Measurements from ENCODE around the gene DCUN1D3. TPM values are rescaled to one million over a fixed set of nuclear protein-coding genes. Genes with fewer than 3 reads are reported as not detected.

DCUN1D3 gene
- total and polyA plus RNA-seq, 2 experiments from 2014 or later = 8.5 to 13.7 TPM

DNA sequence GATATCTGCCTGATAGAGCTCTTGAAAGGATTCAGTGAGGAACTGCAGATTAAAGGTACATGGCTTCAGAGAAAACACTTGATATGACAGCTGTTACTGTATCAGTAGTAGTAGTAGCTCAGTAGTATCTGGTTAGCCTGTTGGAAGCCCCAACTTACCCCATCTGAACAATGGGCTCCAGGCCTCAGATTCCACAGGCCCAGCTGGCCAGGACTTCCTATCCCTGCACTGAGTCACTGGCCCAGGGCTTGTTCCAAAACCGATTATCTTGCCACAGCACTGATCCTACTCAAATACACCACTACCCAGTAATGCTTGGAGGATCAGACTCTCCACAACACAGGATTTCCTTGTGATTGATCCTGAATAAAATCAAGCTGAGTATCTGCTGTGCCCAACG is 32.6 kb downstream of the DCUN1D3 start (continued):
- TF ChIP-seq CTCF (conservative IDR thresholded peaks at IDR 0.05; ENCODE audit: low read depth in 2 of 2) (no peak), REST (IDR thresholded peaks at IDR 0.05; ENCODE audit: unreplicated experiment) (no peak), NANOG (IDR thresholded peaks at IDR 0.05; ENCODE audit: borderline replicate concordance) (no peak), STAT1 (IDR thresholded peaks at IDR 0.05; ENCODE audit: unreplicated experiment) (no peak), ZNF114 (CRISPR knock-in tag; IDR thresholded peaks at IDR 0.05) (no peak), EZH2phosphoT487 (IDR thresholded peaks at IDR 0.05; ENCODE audit: unreplicated experiment) (no peak), POLR2AphosphoS5 (IDR thresholded peaks at IDR 0.05; ENCODE audit: low read depth) (no peak)
- TF ChIP-seq, protein P1, sequence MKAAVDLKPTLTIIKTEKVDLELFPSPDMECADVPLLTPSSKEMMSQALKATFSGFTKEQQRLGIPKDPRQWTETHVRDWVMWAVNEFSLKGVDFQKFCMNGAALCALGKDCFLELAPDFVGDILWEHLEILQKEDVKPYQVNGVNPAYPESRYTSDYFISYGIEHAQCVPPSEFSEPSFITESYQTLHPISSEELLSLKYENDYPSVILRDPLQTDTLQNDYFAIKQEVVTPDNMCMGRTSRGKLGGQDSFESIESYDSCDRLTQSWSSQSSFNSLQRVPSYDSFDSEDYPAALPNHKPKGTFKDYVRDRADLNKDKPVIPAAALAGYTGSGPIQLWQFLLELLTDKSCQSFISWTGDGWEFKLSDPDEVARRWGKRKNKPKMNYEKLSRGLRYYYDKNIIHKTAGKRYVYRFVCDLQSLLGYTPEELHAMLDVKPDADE (IDR thresholded peaks at IDR 0.05) = no peak

DNA sequence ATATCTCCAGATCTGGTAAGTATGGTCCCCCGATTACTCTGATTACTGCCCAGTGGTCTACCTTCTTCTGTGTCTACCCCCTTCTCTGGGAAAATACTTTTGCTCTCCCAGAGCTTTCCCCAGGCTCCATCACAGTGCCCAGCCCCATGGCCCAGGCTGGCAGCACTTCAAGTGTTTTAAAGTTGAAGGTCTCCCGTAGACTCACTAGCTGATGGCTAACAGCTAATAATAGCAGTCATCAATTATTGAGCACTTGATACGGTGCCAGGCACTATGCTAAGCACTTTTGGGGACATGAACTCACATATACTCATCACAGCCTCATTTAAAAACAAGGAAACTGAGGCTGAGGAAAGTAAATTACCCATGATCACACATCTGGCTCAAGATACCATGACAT is 33.4 kb downstream of the DCUN1D3 start:
- Histone ChIP-seq H3K27ac (ENCODE audit: low read depth) (no peak overlapping the region), H3K4me2 (no peak overlapping the region), H3K79me2 (replicated peaks; ENCODE audit: insufficient read depth) (peaks cover 89% of the 10 kb centered on the region), H3K27me3 (ENCODE audit: insufficient read depth) (no peaks in the 10 kb centered on the region), H3F3A (replicated peaks; ENCODE audit: low read depth) (no peaks in the 10 kb centered on the region), H4K20me1 (replicated peaks; ENCODE audit: insufficient read depth) (no peaks in the 10 kb centered on the region; the same call in 1 of the 2 replicates), H3K4me3 (no peak overlapping the region), H3K36me3 (ENCODE audit: insufficient read depth) (no peaks in the 10 kb centered on the region), H2AFZ (no peak overlapping the region), H3K9me2 (ENCODE audit: insufficient read depth) (peaks cover 6% of the 10 kb centered on the region; the same call in 1 of the 2 replicates), H3K4me1 (ENCODE audit: insufficient read depth) (peaks cover 17% of the 10 kb centered on the region)
- H3K27me3 Mint-ChIP-seq (ENCODE audit: insufficient read depth, low read depth, poor library complexity) = peaks cover 3% of the 10 kb centered on the region
- no peak for ATAC-seq
- no peaks in the 10 kb centered on the region for H3K9me3 Mint-ChIP-seq
- peaks cover 37% of the 10 kb centered on the region for H3K4me1 Mint-ChIP-seq
- H3K4me3 Mint-ChIP-seq = no peak overlapping the region
- DNase-seq (ENCODE audit: low spot score) = no peak
- peak overlapping the region; percentile 88; the same call in 1 of the 2 replicates for H3K27ac Mint-ChIP-seq
- H3K36me3 Mint-ChIP-seq (ENCODE audit: low read depth) = peaks cover 23% of the 10 kb centered on the region
- TF ChIP-seq STAT1 (IDR thresholded peaks at IDR 0.05; ENCODE audit: unreplicated experiment) = no peak
- no peak for TF ChIP-seq CTCF (conservative IDR thresholded peaks at IDR 0.05; ENCODE audit: low read depth in 2 of 2)
- TF ChIP-seq NANOG (IDR thresholded peaks at IDR 0.05; ENCODE audit: borderline replicate concordance) = no peak
- TF ChIP-seq POLR2AphosphoS5 (IDR thresholded peaks at IDR 0.05; ENCODE audit: low read depth) = no peak
- no peak for TF ChIP-seq EZH2phosphoT487 (IDR thresholded peaks at IDR 0.05; ENCODE audit: unreplicated experiment)
- TF ChIP-seq REST (IDR thresholded peaks at IDR 0.05; ENCODE audit: unreplicated experiment) = no peak
- TF ChIP-seq, protein P1 (IDR thresholded peaks at IDR 0.05) = no peak
